Measurements from ENCODE around the gene LRRC74A.

Gene LRRC74A

DNA sequence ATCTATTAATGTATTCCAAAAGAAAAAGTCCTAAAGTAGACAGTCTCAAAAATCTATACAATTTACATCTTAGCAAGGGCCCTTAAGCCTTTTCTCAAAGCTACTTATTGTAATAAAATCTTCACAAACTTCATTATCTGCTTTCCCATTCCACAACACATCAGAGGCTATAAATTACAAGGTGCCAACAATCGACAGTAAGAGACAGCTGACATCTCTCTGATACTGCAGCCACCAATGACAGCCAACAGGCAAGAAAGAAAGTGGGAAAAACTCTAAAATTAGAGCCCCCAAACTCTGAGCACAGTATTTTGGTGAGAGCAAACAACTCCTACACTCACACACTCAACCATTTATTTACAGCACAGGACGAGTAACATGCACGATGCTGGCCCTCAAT lies 15.7 kb upstream of the LRRC74A start:
- DNase-seq (ENCODE audit: low read depth): no peak

DNA sequence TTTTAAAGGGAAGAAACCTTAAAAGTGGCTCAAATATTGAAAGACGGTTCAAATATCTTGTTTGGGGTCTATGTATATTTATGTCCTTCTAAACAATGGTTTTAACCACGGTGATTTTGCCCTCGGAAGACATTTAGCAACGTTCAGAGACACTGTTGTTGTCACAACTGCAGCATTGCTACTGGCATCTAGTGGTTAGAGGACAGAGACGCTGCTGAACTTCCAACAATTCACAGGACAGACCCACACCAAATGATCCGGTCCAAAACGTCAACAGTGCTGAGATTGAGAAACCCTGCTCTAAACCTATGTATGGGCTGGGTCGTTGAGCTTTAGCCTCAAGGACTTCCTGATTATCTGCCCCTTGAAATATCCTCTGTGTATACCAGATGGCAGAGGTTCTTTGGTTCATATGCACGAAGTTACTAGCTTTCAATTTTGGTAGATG lies 15.2 kb upstream of the LRRC74A start:
- DNase-seq (ENCODE audit: low read depth): no peak

DNA sequence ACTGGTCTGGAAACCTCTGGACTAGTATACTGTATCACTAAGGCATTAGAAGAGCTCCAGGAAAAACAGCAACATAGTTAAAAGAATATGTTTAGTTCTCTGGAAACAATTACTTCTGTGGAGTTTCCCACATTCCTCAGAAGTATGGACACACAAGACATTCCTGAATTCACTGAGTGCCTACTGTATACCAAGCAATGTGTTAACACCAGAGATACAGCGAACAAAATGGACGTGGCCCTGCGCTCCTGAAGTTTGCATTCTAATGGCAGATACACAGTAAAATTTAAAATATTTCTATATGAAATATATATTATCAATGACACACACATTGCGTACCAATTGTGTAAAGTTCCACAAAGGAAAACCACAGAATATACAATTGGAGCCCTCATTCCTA lies 14.6 kb upstream of the LRRC74A start:
- DNase-seq (ENCODE audit: low read depth): no peak

DNA sequence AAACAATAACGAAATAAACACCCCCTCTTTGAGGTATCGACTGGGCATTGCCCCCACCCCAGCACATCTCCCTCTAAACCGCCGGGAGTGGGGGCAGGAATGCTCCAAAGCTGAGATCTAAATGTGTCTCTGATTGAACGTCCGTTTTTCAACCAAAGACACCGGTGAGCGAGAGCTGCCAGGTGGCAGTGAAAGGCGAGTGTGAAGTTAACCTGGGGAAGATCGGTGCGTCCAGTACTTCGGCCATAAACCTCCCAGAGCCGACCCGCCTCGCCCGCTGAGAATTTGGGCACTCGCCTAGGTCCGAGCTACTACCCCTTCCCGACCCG lies 14.2 kb upstream of the LRRC74A start:
- DNase-seq (ENCODE audit: low read depth): no peak

DNA sequence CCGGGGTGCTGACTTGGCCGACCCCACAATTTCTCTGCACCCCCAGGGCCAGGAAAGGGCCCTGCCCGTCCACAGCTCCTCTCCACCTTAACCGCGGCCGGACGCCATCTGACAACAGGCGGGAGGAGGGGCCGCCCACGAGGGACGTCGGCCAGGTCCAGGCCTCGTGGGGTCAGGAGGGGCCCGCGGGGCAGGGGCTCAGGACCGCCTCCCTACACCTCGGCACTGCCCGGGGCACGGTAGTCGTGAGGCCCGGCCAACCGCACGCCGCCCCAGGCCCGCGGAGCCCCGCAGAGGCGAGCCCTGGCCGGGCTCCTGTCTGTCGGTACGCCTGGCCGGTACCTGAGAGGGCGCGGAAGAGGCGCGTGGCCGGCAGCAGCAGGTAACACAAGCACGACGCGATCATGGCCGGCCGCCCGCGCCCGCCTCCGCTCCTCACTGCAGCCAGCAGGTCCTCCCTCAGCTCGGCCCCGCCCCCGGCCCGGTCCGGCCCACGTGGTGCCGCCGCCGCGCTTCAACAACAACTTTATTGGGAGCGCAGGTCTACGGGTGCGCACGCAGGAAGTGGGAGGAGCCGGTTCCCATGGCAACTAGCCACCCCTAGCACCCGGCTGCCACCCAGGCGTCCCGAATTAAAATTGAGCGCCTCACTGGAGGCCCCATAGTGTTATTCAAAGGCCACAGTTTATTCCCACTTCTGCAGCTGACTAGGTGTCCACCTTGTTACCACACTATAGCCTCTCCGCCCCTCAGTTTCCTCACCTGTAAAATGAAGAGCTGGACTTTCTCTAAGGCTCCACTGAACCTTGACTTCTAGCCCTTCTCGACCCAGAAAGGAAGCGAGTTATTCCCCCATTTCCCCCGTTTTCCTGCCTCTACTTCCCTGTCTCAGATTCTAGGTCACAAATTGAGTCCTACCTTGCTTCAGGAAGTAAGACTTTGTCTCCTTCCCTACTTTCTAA lies 13.5 kb upstream of the LRRC74A start, which contains the start of gene ANGEL1:
Gene ANGEL1 (minus strand): TSS at position 461 of the 962 bp plus-strand sequence. CDS start 55 bp downstream, at position 406.
- peak; percentile 97 for DNase-seq (ENCODE audit: low read depth)

DNA sequence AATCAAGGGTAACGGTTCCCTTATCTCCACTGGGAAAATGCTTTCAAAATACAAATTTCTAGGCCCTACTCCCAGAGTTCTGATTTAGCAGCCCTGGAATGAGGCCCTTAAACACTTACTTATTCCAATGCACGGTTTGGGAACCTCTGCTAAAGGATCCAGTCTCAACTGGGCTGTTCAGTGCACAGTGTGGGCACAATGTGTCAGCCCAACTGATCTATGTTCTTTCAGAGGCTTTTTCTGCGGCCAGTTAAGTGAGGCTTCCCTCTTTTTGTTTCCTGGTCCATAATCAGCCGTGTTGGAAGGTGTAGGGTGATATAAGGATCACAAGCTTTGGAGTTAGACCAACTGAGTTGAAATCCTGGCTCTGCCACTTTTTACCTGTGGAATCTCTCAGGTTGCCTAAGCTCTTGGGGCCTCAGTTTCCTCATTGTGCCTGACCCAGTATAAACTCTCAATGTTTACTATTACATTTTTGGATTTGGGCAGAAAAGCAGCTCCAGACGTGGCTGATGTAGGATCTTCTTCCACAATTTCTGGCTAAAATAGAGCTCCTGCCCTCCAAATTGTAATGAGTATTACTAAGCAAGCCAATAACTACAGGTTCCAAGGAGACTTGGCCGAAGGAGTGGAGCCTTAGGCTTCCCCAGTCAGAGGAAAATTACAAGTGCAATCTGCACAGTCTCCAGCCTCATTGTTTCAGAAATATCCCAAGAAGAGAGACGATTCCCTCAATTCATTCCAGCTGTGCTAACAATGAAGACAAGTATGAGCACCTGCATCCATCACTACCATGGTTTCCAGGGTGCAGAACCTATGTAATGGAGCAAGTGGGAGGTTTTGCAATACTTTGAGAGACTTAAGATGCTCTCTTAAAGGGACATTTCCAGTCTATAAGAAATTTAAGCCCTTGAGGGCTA lies 11.2 kb upstream of the LRRC74A start:
- DNase-seq (ENCODE audit: low read depth): no peak

DNA sequence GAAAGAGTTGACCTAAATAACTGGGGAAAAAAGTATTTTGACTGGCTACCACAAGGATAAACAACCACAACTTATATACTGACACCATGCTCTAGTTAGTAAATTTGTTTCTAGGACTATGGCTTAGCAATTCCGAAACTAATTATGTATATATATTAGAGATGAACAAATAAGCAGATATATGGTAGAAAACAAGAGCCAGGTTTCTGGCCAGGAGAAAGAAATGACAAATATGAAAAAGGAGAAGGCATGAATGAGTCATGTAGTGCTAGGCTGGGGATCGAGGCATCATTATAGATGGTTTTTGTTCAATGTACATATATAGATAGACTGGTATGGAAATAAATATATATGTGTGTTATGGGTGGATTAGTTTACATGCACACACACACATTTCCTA lies 5.5 kb upstream of the LRRC74A start:
- DNase-seq (ENCODE audit: low read depth): no peak

DNA sequence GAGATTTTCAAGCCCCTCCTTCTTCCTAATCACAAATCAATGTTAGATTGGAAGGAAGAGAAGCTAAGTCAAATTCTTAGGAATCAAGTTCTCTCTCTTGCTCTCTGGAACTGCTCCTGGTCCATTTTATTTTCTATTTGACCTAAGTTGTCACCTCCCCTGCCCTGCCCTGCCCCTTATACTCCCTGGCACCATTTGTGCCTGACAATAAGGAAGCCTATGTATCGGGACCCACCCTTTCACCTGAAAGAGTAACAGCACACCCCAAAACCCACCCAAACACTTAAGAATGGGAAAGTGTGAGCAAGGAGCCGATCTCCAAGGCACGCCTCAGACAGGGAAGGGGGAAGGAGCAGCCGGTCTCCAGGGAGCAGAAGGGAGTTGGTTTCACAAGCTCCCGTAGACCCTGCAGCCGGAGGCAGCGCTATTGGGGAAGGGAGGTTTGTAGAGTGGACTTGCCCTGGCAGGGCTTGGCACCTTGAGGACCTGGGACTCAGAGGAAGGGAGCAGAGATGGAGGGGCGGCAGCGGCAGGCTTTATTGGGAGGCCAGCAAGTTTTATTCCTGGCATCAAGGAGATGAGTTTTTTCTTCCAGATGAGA lies 1.6 kb downstream of the LRRC74A start:
- DNase-seq (ENCODE audit: low read depth): no peak

DNA sequence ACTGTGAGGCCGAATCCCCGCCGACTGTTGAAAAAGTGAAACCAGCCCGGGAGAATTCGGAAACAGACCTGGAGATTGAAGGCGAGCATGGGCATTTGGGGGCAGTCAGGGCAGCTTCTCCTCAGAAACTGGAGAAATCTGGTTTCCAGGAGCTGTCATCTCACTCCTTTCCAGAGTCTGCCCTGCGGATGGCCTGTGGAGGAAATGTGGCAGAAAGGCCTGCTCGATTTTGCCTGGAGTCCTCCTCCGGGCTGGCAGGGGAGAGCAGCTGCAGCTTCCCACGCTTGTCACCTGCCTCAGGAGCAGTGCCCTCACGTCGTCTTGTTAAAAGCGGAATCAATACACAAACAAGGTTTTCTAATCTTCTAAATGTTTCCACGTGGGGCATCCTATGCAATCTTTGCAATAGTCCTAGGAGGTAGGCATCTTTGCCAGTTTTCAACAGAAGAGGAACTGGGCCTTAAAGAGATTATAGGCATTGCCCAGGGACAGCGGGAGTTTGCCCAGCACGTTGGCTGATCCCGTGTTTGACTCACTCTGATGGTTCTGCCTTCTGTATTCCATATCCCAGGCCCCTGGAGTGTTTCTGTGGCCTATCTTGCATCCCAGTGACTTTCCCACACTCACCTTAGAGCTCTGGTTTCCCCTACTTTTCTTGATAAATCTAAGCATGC lies 2.3 kb downstream of the LRRC74A start:
- no peak for DNase-seq (ENCODE audit: low read depth)

DNA sequence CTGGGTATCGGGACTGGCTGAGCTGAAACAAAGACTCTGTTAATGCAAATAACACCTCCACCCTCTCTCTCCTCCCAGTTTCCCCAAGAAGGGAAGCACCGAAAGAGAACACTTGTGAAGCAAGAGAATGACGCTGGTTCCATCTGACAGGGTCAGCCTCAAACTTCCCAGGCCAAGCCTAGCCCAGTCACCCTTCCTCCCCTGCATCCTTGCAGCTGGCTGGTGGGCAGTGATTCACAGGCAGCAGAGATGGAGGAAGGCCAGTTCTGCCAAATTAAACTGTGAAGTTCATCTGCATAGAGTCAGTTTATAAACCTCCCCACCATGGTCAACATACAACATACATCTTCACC lies 2.8 kb downstream of the LRRC74A start:
- no peak for DNase-seq (ENCODE audit: low read depth)

DNA sequence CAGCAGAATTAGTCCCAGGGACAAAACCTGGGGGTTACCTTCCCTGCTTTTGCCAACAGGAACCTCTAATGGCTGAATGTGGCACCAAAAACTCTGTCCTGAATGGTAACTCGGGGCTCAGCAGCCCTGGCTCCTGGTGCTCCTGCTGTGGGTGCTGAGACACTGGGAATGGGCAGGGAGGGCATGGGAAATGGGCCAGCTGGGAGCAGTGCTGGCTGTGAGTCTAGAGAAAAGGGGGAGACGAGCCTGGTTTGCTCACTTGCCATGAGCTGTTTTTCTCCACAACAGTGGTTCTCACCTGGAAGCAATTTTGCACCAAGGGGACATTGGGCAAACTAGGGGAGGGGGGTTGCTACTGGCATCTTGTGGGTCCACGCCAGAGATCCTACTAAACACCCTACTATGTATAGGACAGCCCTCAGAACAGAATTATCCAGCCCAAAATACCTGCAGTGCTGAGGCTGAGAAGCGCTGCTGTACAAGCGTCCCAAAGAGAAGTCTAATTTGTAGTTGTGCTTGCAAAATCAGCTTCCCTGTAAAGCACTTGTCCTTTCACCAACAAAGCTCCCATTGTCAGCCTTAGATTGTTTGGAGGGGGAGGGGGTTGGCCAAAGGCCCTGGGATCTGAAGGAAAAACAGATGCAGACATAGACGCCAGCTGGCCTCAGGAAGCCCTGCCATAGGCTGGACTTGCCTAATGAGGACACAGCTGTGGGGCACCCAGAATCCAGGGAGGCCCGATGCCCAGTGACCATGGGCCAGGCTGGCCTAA lies 3.6 kb downstream of the LRRC74A start:
- no peak for DNase-seq (ENCODE audit: low read depth)

DNA sequence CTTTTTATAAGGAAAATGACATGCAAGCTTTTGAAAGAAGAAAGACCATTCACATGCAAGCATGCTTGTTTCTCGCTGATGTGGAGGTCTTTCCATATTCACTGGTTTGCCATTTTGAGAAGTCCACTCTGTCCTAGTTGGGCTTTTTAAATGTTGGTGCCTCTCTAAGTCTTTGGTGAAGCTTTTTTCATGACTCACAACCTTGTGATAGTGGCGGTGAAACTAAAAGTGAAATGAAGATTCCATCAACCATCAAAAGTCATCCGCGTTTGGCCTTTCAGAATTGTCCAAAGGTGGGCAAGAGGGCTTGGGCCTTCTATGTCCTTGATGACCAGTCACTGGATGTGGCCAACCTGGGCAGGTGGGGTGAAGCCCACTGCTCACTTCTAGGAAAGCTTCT lies 4.3 kb downstream of the LRRC74A start:
- DNase-seq (ENCODE audit: low read depth): no peak

DNA sequence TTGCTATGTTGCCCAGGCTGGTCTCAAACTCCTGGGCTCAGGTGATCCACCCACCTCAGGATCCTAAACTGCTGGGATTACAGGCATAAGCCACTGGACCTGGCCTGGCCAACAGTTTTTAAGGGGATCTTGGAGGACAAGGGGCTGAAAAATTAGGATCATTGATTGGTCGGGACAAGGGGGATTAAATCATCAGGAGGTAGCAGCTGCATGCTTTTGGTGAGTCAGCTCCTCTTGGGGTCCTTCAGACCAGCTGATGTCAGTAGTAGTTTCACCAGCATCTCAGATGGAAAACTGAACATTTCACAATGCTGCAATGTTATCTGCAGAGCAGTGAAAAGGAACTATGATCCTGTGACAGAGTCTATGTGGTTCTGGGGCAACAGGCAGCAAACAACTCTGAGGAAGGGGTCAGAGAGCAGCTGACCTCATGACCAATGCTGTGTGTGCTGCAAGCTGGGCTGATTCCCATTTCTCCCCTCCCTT lies 6.3 kb downstream of the LRRC74A start:
- no peak for DNase-seq (ENCODE audit: low read depth)

DNA sequence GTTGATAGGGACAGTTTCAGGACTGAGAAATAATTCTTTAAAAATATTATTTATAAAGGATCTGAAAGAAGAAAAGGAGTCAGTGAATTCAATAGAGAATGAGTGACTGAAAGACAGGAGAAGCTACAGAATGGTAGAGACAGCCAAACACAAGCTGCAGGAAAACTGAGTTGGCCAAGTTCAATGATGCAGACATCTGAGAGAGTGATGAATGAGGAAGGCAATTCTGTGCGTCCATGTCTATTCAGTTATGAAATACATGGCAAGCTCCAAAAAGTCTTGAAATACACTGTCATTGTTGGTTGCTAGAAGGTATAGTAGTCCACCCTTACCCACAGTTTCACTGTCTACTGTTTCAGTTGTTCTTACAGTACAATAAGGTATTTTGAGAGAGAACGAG lies 6.8 kb downstream of the LRRC74A start:
- no peak for DNase-seq (ENCODE audit: low read depth)

DNA sequence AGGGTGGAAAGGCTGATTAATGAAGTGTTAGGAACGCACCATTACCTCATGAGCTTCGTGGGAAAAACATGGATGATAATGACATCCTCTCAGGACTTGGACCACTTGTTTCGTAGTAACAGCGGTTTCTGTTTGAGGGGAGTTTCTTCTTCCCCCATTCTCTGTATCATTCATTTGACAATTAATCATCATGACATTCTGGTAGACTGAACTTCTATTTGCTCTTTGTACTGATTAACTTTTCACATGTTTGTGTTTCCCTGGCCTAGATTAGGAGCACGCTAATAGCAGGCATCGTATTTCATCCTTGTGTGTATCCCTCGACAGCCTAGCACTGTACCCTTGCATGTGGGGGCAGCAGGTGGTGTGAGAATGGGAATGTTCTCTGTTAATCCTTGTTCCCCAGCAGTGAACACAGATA lies 8.0 kb downstream of the LRRC74A start:
- no peak for DNase-seq (ENCODE audit: low read depth)

DNA sequence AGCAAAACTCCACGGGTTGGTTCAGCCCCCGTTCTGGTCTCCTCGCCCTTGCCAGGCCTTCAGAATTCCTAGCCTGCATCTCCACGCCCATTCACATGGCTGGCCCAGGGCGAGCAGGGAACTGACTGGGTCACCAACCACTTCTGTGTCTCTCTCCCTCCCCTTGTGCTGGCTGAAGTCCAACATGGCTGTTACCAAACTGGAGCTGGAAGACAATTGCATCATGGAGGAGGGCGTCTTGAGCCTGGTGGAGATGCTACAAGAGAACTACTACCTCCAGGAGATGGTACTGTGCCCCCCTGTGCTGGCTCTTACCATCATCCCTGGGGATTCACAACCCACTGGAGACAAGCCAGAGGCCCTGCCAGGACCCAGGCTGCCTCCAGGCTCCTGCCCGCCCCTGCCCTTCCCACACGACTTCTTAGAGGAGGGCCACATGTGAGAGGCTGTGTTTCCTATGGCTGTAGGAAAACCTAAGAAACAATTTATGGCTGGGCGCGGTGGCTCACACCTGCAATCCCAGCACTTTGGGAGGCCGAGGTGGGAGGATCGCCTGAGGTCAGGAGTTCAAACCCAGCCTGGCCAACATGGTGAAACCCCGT lies 9.9 kb downstream of the LRRC74A start:
- DNase-seq (ENCODE audit: low read depth): no peak

DNA sequence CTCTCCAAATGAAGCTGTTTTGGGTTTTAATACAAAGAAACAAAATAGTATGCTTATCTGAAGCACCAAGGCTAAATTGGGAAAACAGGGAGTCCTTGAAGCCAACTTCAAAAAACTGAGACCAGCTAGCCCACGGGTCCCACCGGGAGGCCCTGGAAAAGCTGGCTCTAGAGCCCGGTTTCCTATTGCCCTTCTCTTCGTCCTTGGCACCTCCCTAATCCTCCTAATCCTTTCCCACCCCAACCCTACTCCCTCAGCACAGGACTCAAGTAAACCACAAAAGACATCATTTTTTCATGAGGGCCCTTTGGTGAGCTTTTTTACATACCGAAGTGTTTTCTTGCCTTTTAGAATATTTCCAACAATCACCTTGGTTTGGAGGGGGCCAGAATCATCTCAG lies 11.3 kb downstream of the LRRC74A start:
- DNase-seq (ENCODE audit: low read depth): no peak

DNA sequence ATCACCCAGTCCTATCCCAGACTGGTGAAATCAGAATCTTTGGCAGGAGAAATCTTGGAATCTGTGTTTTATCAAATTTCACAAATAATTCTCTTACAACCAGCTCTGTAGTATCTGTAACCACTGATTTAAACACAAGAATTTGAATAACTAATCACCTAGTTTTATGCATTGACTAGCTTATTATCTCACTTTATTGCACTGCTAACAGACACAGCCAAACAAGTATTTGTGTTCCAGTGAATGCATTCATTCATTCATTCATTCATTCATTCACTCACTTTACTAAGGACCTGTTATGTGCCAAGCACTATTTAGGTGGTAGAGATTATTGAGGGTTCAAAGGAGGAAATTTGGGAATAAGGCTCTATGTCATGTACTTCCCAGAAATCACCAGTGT lies 16.2 kb downstream of the LRRC74A start:
- no peak for DNase-seq (ENCODE audit: low read depth)

DNA sequence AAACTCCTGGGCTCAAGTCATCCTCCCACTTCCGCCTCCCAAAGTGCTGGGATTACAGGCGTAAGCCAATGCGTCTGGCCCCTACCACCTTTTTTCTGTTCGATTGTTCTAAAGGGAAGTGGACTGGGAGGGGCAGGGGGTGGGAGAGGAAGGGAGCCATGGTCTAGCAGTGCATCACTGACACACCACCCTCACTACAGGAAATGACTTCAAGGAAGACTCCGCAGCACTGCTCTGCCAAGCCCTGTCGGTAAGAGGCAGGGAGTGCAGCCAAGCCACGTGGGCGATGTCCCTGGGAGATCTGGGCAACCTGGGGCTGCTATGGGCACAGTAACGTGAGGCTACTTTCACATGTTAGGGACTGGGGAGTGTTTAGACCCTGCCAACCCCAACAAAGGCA lies 18.0 kb downstream of the LRRC74A start:
- DNase-seq (ENCODE audit: low read depth): peak; percentile 28

DNA sequence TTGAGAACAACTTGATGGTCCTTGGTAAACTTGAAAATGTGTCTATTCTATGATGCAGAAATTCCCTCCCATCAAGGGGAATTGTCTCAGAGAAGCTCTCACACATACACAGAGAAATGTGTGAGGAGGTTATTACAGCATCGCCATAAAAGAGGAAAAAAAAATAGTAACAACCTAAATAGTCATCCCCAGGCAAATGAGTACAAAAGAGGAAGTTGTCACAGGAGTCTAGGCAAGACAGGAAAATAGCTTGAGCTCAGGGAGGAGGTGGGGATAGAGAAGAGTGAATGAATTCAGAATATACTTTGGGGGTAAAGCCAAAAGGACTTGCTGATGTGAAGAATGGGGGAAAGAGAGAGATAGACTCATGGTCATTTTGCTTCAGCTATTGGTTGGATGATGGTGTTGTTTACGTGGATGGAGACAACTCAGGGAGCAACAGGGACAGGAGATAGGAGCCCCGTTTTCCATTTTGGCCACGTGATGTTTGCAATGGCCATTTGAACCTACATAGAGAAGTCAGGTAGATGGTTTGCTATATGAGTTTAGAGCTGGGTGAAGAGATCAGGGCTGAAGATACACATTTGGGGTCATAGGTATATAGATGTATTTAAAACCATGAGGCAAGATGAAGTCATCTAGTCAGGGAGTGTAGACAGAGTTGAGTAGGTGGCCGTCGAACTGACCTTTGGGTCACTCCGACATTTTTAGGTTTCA lies 20.3 kb downstream of the LRRC74A start:
- no peak for DNase-seq (ENCODE audit: low read depth)

All from stimulated activated CD8-positive, alpha-beta memory T cell treated with anti-CD3 and anti-CD28 coated beads, Interleukin-12 subunit alpha, Interleukin-12 subunit beta, amount 100 ng/mL, for 1 hour (primary cell).